ENCODE measurements around the gene PHACTR1. TPM values are rescaled to one million over a fixed set of nuclear protein-coding genes. Genes with fewer than 3 reads are reported as not detected.
"Not testable (repeated sequence)": the region's sequence is repeated elsewhere in the genome, so short reads cannot be mapped to it uniquely, and the experiment has no call there.

PHACTR1 gene
- total RNA-seq, 1 donor from 2014 or later, result 1.0 TPM

DNA sequence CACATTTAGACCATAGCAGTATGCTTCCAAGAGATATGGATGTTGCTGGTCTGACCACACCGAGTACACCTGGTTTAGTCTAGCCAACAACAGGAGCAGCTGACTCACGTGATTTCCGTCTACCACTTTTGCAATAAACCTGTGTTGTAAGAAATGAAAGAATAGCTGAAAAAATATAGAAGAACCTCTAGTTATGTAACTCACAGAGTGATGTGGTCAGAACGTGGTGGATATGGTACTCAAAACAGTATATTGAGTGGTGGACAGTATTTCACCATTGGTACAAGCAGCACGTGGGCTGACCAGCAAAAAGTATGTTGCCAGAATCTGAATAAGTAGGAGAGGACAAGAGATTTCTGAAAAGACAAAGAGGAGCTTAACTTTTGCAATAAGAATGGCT lies 384.8 kb downstream of the PHACTR1 start:
- DNase-seq (ENCODE audit: low read depth in 2 of 2), result no peak

DNA sequence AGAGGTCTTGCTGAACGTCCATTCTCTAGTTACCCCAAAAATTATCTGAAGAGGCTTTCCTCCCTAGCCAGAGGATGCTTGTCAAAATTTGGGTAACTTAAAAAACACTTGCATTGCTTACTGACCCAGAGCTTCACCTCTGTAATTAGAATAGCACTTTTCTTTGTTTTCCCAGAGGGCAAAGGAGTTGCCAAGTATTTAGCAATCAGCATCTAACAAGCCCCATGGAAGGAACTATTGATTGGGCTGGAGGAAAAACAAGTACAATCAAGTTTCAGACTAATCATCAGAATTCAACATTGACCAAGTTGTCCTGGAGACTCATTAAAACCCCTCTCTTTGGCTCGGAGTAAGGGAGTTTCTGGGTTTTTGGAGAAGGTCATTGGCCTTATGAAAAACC lies 385.4 kb downstream of the PHACTR1 start:
- no peak for DNase-seq (ENCODE audit: low read depth in 2 of 2)

DNA sequence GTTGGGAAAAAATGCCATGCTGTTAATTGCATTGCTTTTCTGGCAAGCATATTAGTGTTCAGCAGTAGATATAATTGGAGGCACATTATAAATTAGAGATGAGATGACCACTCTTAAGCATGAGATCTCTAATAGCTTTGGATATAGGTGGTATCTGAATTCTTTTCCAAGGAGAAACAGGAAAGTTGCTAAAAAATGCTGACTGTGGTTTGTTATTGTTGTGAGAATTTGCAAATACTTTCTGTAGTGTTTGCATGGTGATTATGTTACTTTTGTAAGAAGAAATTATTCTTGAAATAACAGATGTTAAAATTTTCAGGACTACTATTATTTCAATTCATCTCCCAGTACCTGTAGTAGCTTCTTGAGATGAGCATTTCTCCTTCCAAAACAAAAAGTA lies 386.6 kb downstream of the PHACTR1 start:
- DNase-seq (ENCODE audit: low read depth in 2 of 2), result no peak

DNA sequence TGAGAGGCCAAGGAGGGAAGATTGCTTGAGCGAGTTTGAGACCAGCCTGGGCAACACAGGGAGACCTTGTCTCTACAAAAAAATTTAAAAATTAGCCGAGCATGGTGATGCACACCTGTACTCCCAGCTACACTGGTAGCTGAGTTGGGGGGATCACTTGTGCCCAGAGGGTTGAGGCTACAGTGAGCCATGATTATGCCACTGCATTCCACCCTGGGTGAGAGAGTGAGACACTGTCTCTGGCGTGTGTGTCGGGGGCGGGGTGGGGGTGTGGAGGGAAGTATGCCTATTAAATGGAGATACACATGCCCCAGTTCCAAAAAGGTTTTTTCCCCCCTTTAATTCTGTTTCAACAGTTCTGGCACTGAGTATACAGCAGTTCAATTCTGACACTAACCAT lies 388.6 kb downstream of the PHACTR1 start:
- no peak for DNase-seq (ENCODE audit: low read depth in 2 of 2)

DNA sequence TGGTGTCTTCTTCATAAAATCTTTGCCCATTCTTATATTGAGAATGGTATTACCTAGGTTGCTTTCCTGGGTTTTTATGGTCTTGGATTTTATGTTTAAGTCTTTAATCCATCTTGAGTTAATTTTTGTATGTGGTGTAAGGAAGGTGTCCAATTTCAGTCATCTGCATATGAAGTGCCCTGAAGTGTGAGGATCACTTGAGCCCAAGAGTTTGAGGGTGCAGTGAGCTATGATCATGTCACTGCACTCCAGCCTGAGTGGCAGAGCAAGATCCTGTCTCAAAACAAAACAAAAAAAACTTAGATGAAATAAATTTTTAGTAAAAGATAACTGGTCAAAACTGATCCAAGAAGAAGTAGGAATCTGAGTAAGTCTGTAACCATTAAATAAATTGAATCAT lies 396.4 kb downstream of the PHACTR1 start:
- DNase-seq (ENCODE audit: low read depth in 2 of 2), result no peak

DNA sequence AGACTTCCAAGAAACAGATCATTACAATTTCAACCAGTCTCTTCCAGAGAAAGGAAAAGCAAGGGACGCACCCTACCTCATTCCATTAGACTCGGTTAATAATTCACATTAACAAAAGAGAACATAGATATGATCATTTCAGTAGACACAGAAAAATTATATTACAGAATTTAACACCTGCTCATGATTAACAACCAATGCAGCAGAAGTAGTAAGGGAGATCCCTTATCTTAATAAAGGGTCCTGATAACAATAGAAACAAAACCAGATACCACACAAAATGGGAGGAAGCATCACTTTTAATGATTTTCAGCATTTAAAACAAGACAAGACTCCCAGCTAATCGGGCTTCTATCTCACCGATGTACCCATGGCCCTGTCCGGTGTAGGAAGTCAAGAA lies 396.8 kb downstream of the PHACTR1 start:
- DNase-seq (ENCODE audit: low read depth in 2 of 2), result no peak

DNA sequence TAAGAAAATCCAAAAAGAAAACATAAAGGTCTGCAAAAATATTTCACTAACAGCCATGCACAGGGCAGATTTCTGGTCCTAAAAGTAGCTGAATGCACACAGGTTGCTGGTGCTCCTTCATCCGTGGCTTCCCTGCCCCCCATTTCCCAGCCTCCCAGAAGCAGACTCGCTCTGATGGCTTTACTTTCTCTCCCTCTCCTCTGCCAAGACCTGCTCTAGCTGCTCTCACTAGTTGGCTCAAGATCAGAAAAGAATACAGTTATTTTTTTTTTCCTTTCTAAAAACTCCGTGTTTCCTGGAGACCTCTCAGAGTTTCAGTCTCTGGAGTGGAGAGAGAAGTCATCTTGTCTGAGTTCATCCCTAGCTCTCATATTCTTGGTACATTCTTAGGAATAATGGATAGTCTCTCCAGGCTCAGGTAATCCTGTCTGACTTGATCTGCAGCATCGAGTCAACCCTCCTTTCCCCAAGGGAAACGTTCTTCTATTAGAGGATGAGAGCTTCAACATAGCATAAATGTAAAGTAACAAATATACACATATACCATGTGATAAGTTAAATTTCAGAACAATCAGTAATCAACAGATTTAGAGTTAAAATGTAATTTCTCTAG lies 397.5 kb downstream of the PHACTR1 start:
- no peak for DNase-seq (ENCODE audit: low read depth in 2 of 2)

DNA sequence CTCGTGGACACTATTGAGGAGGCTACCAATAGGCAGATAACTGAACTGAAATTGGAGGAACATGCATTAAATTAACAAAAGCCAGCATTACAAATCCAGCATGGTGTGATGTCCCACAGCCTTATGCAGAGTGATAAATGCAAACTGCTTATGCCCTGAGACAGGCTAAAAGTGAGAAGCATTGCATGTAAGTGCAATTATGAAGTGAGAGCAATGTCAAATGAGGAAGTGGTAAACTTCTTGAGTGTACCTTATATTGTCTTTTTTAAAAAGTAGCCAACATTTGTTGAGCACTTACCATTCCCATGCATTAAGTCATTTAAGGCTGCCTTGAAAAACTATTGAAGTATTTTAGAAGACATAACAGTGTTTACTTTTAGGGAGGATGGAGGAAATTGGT lies 399.6 kb downstream of the PHACTR1 start:
- no peak for DNase-seq (ENCODE audit: low read depth in 2 of 2)

DNA sequence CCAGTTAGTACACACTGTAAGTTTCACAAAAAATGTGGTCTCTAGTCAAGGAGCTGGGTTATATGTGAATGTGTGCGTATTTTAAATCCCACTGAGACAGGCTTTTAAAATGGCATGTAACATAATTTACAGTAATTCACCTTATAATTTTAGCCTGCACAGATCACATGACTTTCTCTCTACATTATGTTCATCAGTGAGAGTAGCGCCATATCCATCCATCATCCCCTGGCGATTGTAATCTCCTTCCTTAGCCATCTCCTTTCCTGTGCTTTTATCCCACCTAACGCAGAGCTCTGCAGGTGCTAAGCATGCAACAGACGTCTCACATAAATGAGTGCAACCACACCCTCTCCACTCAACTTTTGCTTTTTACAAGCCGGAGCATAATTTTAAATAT lies 401.0 kb downstream of the PHACTR1 start:
- DNase-seq (ENCODE audit: low read depth in 2 of 2), result no peak

DNA sequence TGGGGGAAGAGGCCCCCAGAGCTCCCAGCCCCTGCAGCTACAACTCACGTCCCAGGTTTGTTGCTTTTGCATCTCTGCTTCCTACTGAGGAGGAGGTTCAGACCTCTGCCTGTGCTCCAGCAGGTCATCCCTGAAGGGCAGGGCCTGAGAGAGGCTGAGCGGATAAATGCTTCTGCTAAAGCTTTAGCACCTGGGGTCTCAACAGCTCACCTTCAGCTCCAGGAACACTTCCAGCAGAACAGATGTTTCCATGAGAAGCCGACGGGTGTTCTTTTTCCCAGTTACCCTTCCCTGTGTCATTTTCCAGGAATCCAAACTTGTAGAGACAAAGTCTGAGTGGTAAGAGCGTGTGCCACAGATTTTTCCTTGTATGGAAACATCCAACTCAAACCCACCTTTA lies 403.0 kb downstream of the PHACTR1 start:
- no peak for DNase-seq (ENCODE audit: low read depth in 2 of 2)

DNA sequence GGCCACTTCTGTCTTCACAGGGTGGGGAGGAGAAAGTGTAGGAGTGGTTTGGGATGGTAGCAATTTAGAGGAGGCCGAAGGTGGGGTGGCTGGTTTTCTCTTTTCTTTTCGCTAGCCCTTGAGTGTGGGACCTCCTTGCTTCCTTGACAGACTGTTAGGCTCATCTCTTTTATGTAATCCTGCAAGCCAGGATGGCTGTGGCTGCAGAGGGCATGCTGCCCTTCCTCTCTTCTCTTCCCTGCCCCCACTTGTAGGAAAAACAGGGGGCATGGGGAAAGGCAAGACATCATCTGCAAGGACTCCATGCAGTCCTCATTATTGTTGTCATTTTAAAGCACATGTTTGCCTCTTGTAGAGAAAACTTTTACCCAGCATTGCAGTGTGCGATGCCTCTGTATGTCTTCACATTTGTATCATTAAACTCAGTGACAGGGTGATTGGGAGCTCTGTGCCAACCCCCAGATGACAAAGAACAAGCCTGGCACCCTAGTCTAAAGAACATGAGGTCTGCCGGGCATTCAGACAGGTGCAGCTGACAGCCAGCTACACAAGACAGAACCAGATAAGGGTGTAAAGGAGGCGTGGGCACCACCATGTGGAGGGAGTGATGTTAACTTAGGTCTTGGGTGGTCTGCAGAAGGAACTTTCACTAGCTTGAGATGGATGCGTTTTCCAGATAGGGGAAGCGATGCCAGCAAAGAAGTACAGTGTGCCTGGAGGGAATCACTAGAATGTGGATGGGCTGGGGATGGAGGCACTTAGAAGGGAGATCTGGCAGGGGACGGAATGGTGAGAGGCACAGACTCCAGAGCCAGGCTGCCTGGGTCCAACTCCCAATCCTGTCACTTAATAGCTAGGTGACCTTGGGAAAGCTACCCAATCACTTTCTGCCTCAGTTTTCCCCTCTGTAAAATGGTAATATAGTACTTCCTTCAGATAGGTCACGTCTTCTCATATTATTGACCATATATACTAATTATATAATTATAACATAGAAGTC lies 404.2 kb downstream of the PHACTR1 start:
- no peak for DNase-seq (ENCODE audit: low read depth in 2 of 2)

DNA sequence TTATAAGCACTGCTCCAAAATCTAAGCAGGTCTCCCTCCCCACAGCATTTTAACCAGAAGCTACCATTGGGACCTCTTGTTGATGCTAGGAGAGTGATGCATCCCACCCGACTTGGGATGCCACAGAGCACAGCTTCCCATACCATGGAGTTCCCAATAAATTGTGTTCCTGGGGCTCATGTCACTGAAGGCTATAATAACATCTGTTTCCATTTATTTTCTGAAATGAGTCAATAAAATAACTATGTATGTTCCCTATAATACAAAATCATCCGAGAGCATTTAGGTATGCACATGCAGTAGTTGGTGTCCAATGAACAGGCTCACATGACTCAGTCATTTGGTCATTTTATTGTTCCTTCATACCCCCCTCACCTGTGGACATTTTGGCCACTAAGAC lies 407.6 kb downstream of the PHACTR1 start:
- no peak for DNase-seq (ENCODE audit: low read depth in 2 of 2)

DNA sequence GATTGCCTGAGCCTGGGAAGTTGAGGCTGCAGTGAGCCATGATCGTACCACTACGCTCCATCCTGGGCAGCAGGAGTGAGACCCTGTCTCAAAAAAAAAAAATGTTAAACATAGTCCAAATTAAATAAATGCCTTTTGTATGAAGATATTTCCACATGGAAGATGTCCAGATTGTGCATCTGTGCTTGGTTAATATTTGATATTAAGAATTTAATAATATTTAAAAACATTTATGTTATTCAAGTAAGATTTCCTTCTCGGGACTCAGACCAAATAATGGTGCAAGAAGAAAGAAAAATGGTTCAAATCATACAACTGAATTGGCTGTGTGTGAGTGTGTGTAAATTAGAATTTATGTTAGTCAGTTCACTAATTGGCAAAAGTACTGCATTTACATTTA lies 409.3 kb downstream of the PHACTR1 start:
- no peak for DNase-seq (ENCODE audit: low read depth in 2 of 2)

DNA sequence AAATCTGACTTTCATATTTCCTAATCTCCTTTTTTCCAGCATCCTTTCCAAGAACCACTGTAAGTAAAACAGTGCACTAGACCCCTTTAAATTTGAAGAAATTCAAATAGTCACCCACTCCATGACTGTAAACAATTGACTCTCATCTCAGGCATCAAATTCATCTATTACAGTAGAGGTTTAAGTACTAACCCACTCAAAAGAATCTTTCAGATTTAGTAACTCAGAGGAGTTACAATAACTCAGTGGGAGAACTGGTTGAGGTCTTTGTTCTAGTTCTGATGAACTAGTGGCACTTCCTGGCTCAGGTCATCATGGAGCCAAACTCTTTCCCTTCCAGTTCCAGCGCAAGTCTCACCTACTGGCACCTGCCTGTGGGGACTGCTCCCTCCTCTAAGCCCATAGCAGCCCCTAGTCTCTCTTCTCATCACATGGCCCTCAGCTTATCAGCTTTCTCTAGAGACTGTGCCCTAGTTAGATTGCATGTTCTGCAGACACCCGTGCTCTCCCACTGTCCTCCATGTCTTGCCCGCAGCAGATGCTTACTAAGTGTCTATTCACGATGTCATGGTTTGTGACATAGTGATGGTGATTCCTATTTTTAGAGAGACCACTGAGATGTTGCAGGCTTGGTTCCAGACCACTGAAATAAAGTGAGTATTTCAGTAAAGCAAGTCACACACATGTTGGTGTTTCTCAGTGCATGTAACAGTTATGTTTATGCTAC lies 415.5 kb downstream of the PHACTR1 start:
- no peak for DNase-seq (ENCODE audit: low read depth in 2 of 2)

DNA sequence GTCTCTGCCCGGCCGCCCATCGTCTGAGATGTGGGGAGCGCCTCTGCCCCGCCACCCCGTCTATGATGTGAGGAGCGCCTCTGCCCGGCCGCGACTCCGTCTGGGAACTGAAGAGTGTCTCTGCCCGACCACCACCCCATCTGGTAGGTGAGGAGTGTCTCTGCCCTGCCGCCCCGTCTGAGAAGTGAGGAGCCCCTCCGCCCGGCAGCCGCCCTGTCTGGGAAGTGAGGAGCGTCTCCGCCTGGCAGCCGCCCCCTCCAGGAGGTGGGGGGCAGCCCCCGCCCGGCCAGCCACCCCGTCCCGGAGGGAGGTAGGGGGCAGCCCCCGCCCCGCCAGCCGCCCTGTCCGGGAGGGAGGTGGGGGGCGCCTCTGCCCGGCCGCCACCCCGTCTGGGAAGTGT lies 417.3 kb downstream of the PHACTR1 start:
- DNase-seq (ENCODE audit: low read depth in 2 of 2), result not testable (repeated sequence)

DNA sequence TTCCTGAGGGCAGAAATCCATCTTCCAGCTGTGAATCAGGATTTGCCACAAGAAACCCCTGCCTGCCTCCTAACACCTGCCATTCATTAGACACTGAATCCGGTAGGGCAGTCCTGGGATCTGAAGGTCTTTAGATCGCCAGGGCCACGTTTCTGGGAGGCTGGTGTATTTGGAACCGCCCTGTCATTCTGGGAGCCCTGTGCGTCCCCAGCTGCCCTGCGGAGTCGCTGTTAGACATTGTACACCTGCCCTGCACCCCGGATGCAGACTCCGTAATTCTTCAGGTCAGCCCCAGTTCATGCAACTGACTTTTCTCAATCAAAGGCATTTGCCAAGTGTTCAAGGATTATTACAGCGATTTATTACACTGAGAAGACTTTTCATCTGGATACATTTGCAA lies 418.6 kb downstream of the PHACTR1 start:
- DNase-seq (ENCODE audit: low read depth in 2 of 2), result no peak

DNA sequence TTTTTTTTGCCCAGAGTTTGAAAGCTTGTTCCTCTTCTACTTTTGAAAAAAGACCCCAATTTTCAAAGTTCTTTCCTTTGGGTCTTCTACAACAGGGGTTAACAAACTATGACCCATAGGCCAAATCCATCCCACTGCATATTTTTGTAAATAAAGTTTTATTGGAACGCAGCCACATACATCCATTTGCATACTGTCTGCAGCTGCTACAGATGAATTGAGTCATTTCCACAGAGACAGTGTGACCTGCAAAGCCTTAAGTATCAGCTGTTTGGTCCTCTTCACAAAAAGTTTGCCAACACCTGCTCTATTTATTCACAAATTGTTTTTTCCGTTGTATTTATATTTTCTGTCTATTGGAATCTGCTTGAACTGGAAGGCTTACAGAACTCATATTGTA lies 422.6 kb downstream of the PHACTR1 start:
- no peak for DNase-seq (ENCODE audit: low read depth in 2 of 2)

DNA sequence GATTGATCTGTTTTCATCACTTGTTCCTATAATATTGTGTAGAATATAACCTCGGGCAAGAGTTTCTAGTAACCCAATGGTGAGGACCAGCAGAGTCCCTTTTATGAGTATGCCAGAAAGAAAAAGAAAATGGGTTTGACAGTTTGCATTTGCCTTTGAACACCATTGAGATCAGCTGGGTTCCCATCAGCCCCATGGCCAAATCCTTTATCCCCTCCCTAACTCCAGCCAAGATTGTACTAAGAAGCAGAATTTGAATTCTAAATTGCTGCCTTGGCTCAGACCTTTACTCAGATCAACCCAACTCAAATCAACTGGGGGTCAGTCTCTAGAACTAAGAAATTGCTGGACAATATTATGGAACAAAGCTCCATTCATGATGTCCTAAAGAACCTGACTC lies 424.4 kb downstream of the PHACTR1 start:
- DNase-seq (ENCODE audit: low read depth in 2 of 2), result no peak

DNA sequence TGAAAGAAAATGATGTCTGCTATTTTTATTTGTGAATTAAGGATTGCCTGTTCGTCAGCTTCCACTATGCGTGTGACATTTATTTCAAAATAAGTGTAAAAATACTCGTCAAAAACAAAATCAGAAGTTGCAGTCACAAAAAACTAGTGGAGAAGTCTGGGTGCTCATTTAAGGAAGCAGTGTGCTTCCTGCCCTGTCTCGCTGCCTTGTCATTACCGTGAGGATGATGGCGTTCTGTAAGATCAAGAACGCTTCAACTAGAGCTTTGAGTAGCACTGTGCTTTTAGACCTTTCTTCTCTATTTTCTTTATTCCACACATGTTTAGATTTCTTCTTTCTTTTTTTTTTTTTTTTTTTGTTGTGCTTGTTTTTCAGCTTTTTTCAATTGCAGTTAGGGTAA lies 424.8 kb downstream of the PHACTR1 start:
- DNase-seq (ENCODE audit: low read depth in 2 of 2), result no peak

DNA sequence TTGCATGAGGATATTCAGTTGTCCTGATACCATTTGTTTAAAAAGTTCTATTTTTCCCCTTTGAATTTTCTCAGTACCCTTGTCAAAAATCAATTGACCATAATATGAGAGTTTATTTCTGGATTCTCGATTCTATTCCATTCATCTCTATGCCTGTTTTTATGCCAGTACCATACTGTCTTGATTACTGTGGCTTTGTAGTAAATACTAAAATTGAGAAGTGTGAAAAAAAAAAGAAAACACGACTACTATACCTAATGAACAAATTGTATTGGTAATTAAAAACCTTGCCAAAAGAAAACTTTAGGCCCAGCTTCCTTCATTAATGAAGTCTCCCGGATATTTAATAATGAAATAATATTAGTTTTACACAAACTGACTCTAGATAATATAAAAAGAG lies 426.0 kb downstream of the PHACTR1 start:
- no peak for DNase-seq (ENCODE audit: low read depth in 2 of 2)

DNA sequence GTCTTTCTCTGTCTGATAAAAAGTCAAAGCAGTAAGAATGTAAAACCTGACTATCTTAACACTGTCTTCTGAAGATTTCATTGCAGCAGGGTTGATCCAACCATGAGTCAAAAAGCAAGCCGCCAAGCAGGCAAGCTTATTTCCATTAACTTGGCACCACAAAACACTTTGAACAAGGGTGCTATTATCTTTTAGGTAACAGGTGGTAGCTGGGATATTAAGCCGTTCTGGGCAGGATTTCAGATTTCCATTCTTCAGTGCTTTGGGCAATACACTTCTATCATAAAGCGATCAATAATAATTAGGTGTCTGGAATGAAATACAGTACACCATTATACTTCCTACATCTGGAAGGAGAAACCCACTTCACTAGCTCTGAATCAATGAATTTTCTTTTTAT lies 429.9 kb downstream of the PHACTR1 start:
- DNase-seq (ENCODE audit: low read depth in 2 of 2), result no peak

DNA sequence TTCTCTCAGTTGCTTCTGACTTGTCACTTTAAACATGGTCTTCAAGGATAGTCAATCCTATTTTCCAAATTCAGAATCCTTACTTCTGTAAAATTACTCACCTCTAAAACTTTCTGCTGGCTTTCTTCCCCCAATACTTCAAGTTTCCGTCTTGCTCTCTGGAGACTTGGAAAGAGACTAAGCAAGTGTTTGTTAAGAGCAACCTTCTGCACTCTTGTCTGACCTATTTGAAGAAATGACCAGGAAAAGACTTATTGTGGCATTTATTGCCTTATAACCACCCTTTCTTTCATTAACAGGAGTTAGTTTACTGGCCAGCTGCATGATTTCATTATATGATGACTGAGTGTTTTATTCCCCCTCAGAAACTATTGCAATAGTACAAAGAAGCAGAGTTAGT lies 430.8 kb downstream of the PHACTR1 start:
- DNase-seq (ENCODE audit: low read depth in 2 of 2), result no peak

All from dermis microvascular lymphatic vessel endothelial cell (primary cell).